ENCODE results near the gene SF3A1.

- TF ChIP-seq CTCF (IDR thresholded peaks at IDR 0.05; ENCODE audit: low read length), result no peak
- TF ChIP-seq EZH2 (optimal IDR thresholded peaks at IDR 0.05; ENCODE audit: low read depth, low read length), result no peak
Measured at GRCh38 chr22:30334646-30335045, 22.0 kb downstream of the SF3A1 start.
